ENCODE measurements around the gene MRPL48.
A peak's percentile ranks its signal among the peaks of the same experiment; 100 is the strongest.
"Not testable (repeated sequence)": the region's sequence is repeated elsewhere in the genome, so short reads cannot be mapped to it uniquely, and the experiment has no call there.

The MRPL48 gene

DNA sequence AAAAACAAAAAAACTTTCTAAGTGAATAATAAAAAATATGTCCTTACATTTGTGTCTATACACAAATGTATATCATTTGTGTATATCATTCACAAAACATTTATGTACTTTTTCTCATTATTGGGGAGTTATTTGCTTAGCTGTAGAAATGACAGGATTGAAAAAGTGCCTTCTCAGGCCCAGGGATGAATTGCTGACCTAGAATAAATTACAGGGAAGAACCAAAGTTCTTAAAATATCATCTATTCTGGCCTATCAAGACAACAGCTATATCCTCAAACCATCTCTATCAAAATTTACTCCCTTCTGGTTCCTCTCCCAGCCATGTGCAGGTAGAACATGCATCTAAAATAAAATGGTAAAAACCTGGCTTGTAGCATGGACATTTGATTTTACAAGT, 24.9 kb upstream of the MRPL48 start:
- DNase-seq (ENCODE audit: insufficient read length, low spot score) (no peak), FAIRE-seq (no peak)
- TF ChIP-seq POLR2A (IDR thresholded peaks at IDR 0.05; ENCODE audit: low read depth, low read length) (no peak), POLR2AphosphoS5 (IDR thresholded peaks at IDR 0.05; ENCODE audit: low read depth, low read length) (no peak), POU2F2 (IDR thresholded peaks at IDR 0.05; ENCODE audit: low read depth, low read length) (no peak), PAX5 (IDR thresholded peaks at IDR 0.05; ENCODE audit: insufficient read depth, low read length, severe bottlenecking) (no peak), TAF1 (IDR thresholded peaks at IDR 0.05; ENCODE audit: low read depth, low read length) (no peak), SPI1 (IDR thresholded peaks at IDR 0.05; ENCODE audit: low read depth, low read length) (no peak)

DNA sequence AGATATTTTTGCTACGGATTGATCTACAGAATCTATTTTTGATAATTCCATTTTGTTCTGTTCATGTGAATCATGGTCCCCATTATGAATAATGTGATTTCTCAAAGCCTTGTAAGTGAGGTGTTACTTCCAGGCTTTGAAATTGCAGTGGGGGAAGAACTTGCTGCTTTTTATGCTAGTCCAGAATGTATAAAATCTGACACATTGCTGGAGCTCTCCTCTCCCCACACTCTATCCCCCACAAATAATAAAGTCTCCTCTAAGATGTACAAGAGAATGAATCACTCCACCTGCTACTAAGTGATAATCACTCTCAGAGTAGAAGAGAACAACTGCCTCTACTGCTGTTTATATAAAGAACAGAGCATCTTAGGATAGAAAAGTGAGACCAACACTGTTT, 20.9 kb upstream of the MRPL48 start:
- TF ChIP-seq POLR2A (IDR thresholded peaks at IDR 0.05; ENCODE audit: low read depth, low read length) = no peak
- TF ChIP-seq PAX5 (IDR thresholded peaks at IDR 0.05; ENCODE audit: insufficient read depth, low read length, severe bottlenecking) = no peak
- no peak for TF ChIP-seq POLR2AphosphoS5 (IDR thresholded peaks at IDR 0.05; ENCODE audit: low read depth, low read length)
- TF ChIP-seq SPI1 (IDR thresholded peaks at IDR 0.05; ENCODE audit: low read depth, low read length) = no peak
- no peak for TF ChIP-seq TAF1 (IDR thresholded peaks at IDR 0.05; ENCODE audit: low read depth, low read length)
- TF ChIP-seq POU2F2 (IDR thresholded peaks at IDR 0.05; ENCODE audit: low read depth, low read length) = no peak
- FAIRE-seq = no peak
- DNase-seq (ENCODE audit: insufficient read length, low spot score) = no peak

GRCh38 chr11:73770811-73771210, 16.9 kb upstream of the MRPL48 start:
- not testable (repeated sequence) for FAIRE-seq; DNase-seq (ENCODE audit: insufficient read length, low spot score)

GRCh38 chr11:73779084-73779902, 8.4 kb upstream of the MRPL48 start:
- DNase-seq (ENCODE audit: insufficient read length, low spot score) (peak; percentile 87), FAIRE-seq (peak; percentile 95)
- TF ChIP-seq POLR2AphosphoS5 (IDR thresholded peaks at IDR 0.05; ENCODE audit: low read depth, low read length) (peak; percentile 86), PAX5 (IDR thresholded peaks at IDR 0.05; ENCODE audit: insufficient read depth, low read length, severe bottlenecking) (no peak), POLR2A (IDR thresholded peaks at IDR 0.05; ENCODE audit: low read depth, low read length) (peak; percentile 56), TAF1 (IDR thresholded peaks at IDR 0.05; ENCODE audit: low read depth, low read length) (peak; percentile 69; the same call in 1 of the 2 replicates), POU2F2 (IDR thresholded peaks at IDR 0.05; ENCODE audit: low read depth, low read length) (0 out of 2 replicates have a peak, but pooled peaks have one; percentile 28), SPI1 (IDR thresholded peaks at IDR 0.05; ENCODE audit: low read depth, low read length) (no peak)

DNA sequence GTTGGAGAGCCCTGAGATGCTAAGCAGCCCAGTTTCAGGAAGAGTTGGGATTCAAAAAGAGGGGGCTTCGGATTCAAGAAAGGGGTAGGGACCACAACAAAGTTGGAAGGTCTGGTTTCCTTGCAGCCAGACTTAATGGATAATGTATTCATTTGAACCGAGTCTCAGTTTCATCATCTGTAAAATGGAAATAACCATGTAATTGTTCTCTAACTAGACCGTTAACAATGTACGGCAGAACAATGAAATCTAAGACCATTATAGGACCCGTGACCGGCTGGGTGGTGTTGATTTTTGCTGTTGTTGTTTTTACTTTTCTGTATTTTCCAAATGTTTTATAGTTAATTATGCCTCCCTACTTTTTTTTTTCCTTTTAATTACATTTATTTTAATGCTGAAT, 6.4 kb upstream of the MRPL48 start:
- FAIRE-seq = no peak

DNA sequence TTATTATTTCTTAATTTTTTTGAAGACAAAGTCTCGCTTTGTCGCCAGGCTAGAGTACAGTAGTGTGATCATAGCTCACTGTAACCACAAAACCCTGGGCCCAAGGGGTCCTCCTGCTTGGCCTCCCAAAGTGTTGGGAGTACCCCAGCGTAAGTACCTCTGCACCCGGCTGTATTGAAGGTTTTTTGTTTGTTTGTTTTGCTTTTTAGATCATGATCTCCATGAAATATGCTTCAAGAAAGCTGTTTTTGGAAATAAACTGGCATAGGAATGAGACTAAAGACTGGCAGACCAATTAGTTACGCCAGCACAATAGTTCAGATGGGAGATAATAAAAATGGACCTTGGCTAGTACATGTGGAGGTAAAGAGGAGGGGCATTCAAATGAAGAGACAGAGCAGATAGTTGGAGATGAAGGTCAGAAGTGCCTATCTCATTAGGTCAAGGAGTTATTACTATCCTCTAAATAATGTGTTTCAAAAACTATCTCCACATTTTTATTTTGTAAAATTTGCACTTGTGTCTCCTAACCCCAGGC, 4.1 kb upstream of the MRPL48 start:
- DNase-seq (ENCODE audit: insufficient read length, low spot score) (no peak), FAIRE-seq (no peak)
- TF ChIP-seq POLR2AphosphoS5 (IDR thresholded peaks at IDR 0.05; ENCODE audit: low read depth, low read length) (no peak), TAF1 (IDR thresholded peaks at IDR 0.05; ENCODE audit: low read depth, low read length) (no peak), POLR2A (IDR thresholded peaks at IDR 0.05; ENCODE audit: low read depth, low read length) (no peak), SPI1 (IDR thresholded peaks at IDR 0.05; ENCODE audit: low read depth, low read length) (no peak), PAX5 (IDR thresholded peaks at IDR 0.05; ENCODE audit: insufficient read depth, low read length, severe bottlenecking) (no peak), POU2F2 (IDR thresholded peaks at IDR 0.05; ENCODE audit: low read depth, low read length) (no peak)

More for the DNA sequence above, 6.4 kb upstream of the MRPL48 start:
- DNase-seq (ENCODE audit: insufficient read length, low spot score) = no peak
- TF ChIP-seq TAF1 (IDR thresholded peaks at IDR 0.05; ENCODE audit: low read depth, low read length) (no peak), POU2F2 (IDR thresholded peaks at IDR 0.05; ENCODE audit: low read depth, low read length) (no peak), SPI1 (IDR thresholded peaks at IDR 0.05; ENCODE audit: low read depth, low read length) (no peak), POLR2A (IDR thresholded peaks at IDR 0.05; ENCODE audit: low read depth, low read length) (no peak), POLR2AphosphoS5 (IDR thresholded peaks at IDR 0.05; ENCODE audit: low read depth, low read length) (no peak), PAX5 (IDR thresholded peaks at IDR 0.05; ENCODE audit: insufficient read depth, low read length, severe bottlenecking) (no peak)

DNA sequence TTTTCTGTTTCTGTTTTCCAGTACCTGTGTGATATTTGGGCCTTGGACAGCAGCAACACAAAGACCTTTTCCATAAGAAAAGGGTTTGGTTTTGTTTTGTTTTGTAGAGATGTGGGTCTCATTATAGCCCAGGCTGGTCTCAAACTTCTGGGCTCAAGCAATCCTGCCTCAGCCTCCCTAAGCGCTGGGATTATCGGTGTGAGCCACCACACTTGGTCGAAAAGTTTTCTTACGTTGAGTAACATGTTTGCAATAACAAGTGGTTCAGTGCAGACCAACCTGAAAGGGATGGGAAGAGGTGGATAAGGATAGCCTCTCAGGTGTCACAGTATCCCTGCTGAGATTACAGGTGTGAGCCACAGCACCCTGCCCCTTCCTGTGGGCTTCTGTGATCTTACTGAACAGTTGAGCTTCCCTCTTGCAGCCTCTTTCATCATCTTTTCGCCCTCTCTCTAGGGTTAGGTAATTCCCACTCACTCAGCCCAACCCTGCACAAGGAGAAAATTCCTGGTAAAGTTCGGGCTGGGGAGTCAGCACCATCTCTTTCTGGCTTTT, 3.5 kb upstream of the MRPL48 start:
- TF ChIP-seq TAF1 (IDR thresholded peaks at IDR 0.05; ENCODE audit: low read depth, low read length) (no peak), PAX5 (IDR thresholded peaks at IDR 0.05; ENCODE audit: insufficient read depth, low read length, severe bottlenecking) (no peak), SPI1 (IDR thresholded peaks at IDR 0.05; ENCODE audit: low read depth, low read length) (no peak), POLR2A (IDR thresholded peaks at IDR 0.05; ENCODE audit: low read depth, low read length) (no peak), POU2F2 (IDR thresholded peaks at IDR 0.05; ENCODE audit: low read depth, low read length) (no peak), POLR2AphosphoS5 (IDR thresholded peaks at IDR 0.05; ENCODE audit: low read depth, low read length) (no peak)
- no peak for DNase-seq (ENCODE audit: insufficient read length, low spot score)
- no peak for FAIRE-seq

DNA sequence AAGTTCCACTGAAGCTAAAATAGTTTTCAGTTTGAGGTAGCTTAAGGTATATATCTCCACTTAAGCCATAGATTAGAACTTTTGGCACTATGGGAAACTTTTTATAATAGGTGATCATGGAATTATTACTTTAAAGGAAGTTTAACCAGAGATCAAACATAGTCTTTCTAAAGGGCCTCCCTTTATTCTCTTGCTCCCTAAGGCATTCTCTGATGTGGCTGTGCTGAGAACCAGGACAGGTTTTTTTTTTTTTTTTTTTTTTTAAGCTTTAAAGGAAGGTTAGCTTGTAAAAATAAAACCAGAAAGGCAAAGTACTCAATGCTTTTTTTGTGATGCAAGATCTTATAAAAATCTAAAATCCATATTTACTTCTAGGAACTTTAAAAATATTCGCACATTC, 2.9 kb upstream of the MRPL48 start:
- DNase-seq (ENCODE audit: insufficient read length, low spot score) (no peak), FAIRE-seq (no peak)
- TF ChIP-seq POLR2A (IDR thresholded peaks at IDR 0.05; ENCODE audit: low read depth, low read length) (no peak), PAX5 (IDR thresholded peaks at IDR 0.05; ENCODE audit: insufficient read depth, low read length, severe bottlenecking) (no peak), POU2F2 (IDR thresholded peaks at IDR 0.05; ENCODE audit: low read depth, low read length) (no peak)

- FAIRE-seq; DNase-seq (ENCODE audit: insufficient read length, low spot score): not testable (repeated sequence)
Observed at GRCh38 chr11:73785467-73785866, 2.2 kb upstream of the MRPL48 start.

DNA sequence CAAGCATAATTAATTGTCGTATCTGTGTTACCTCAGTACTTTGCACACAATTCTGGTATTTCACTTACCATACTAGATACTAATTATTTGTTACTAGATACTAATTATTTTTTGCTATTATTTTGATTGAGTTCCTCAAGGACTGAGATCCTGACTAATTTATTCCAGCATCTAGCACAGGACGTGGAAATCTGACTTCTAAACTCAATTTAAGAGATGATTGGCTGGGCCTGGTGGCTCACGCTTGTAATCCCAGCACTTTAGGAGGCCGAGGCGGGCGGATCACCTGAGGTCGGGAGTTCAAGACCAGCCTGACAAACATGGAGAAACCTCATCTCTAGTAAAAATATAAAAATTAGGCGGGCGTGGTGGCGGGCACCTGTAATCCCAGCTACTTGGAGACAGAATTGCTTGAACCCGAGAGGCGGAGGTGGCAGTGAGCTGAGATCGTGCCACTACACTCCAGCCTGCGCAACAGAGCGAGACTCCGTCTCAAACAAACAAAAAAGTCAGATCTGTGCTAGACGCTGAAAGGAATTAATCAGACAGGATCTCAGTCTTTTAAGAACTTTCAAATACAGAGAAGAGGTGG, 527 bp upstream of the MRPL48 start:
- no peak for FAIRE-seq
- DNase-seq (ENCODE audit: insufficient read length, low spot score) = no peak
- TF ChIP-seq POLR2AphosphoS5 (IDR thresholded peaks at IDR 0.05; ENCODE audit: low read depth, low read length) (no peak), TAF1 (IDR thresholded peaks at IDR 0.05; ENCODE audit: low read depth, low read length) (no peak), SPI1 (IDR thresholded peaks at IDR 0.05; ENCODE audit: low read depth, low read length) (no peak), POLR2A (IDR thresholded peaks at IDR 0.05; ENCODE audit: low read depth, low read length) (no peak), PAX5 (IDR thresholded peaks at IDR 0.05; ENCODE audit: insufficient read depth, low read length, severe bottlenecking) (no peak), POU2F2 (IDR thresholded peaks at IDR 0.05; ENCODE audit: low read depth, low read length) (no peak)
